ENCODE measurements around the gene MB21D2.

GRCh38 chr3:192802957-192803899, 114.4 kb downstream of the MB21D2 start:
- peak; percentile 75 for TF ChIP-seq CTCF (IDR thresholded peaks at IDR 0.05)
- no peak for TF ChIP-seq EZH2 (IDR thresholded peaks at IDR 0.05)
- no peak for TF ChIP-seq EZH2phosphoT487 (IDR thresholded peaks at IDR 0.05)
